Measurements from ENCODE around the gene OR8K3.

The OR8K3 gene

DNA sequence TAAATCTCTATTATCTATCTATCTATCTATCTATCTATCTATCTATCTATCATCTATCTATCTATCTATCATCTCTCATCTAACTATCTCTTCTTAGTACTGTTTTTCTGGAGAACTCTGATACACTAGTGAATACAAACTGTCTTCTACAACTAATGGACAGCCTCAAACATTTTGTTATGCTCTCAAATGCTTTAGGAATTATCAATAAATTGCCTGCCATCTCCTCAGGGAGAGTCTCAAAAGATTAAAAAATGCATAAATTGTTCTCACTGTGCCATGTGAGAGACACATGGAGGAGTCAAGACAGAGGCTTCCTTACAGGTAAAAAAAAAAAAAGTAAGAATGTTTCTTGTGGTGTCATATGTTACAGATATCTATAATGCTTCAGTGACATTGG, at the start of gene OR8K3:
Gene OR8K3, plus strand, starts transcription at position 301 of the 400 bp plus-strand sequence. CDS start 3,163 bp downstream, outside the sequence.
- DNase-seq (ENCODE audit: low read depth in 2 of 2, low spot score in 1 of 2) = no peak

DNA sequence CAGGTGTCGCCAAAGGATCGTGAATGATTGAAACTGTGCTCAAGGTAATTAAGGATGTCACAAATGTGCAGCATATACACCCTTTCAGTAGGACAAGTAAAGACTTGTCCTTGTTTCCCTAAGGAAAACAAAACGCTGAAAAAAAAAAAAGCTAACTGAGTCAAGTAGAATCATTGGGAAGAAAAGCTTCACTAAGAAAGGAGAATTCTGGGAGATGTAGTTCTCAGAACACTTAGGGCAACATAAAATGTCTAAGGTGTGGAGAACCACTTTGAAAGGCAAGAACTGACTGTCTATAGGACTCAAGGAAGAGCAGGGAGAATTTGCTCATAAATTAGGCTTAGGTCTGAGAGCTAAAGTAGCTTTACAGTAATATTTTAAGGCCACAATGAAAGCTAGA, 43.9 kb upstream of the OR8K3 start:
- DNase-seq (ENCODE audit: low read depth in 2 of 2, low spot score in 1 of 2) = no peak

DNA sequence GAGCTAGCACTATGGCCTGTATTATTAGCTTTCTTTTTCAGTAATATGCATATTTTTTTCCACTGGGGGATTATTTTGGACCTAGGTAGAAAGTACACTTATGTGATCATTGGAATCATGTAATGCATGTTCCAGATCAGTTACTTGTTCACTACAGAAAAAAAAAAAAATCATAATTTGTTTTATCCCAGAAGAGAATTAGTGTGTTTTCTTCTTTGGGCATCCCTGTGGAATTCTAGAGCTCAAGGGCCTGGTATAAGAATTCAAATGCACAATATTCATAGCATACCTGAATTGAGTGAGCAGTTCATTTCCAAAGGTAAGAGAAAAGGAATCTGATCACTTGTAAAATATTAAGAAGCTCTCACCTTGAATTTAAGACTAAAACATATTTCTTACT, 41.1 kb upstream of the OR8K3 start, which contains the start of gene OR5T1:
Gene OR5T1, plus strand, starts transcription at position 301 of the 400 bp plus-strand sequence. CDS start 1,485 bp downstream, outside the sequence.
- no peak for DNase-seq (ENCODE audit: low read depth in 2 of 2, low spot score in 1 of 2)

DNA sequence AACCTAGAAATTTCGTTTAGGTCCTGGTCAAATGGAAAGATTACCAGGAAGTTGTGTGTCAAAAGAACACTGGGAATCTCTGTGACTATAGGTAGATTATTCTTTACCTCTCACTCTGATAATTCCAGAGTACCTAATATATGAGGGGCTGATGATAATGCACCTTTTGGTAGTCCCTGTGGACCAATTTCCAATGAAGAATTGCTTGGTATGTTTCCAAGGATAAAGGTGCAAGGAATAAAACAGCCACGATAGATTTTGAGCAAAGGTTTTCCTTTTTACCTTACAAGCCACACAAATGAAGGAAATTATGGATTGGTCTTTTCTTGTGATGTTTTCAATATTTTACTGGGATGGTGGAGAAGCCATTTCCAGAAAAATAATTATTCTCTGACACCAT, 22.8 kb upstream of the OR8K3 start, which contains the start of gene OR8H1:
Gene OR8H1, minus strand, starts transcription at position 101 of the 400 bp plus-strand sequence. CDS start 1,192 bp downstream, outside the sequence.
- DNase-seq (ENCODE audit: low read depth in 2 of 2, low spot score in 1 of 2) = no peak

DNA sequence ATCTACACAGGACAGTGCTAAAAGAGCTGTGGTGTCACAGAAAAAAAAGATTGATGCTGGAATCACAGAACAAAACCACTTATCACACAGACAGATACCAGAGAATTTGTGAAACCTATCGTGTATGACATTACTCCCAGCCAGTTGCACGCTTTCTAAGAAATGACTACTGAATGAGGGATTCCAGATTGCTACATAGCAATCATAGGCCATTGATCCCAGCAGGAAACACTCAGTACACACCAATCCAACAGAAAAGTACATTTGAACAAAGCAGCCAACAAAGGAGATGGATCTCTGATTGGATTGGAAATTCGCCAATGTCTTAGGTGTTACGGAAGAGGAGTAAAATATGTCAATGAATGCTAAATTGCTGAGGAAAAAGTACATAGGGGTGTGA, 18.0 kb upstream of the OR8K3 start:
- DNase-seq (ENCODE audit: low read depth in 2 of 2, low spot score in 1 of 2) = no peak

DNA sequence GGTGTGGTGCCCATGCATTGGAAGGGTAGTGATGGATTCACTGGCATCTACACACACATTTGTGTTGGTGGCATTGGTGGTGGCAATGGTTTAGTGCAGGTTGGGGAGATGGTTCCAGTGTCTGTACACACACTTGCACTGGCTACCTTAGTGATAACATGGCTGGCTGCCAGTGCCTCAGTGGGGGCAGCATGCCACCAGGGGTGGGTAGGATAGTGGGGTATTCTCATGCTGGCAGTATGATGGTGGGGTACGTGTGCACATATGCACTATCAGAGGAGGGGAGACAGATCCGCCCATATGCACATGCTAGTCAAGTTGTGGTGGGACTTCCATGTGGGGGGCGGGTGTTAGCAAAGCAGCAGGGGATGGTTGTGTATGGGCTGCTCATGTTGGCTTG, 7.1 kb upstream of the OR8K3 start:
- no peak for DNase-seq (ENCODE audit: low read depth in 2 of 2, low spot score in 1 of 2)

DNA sequence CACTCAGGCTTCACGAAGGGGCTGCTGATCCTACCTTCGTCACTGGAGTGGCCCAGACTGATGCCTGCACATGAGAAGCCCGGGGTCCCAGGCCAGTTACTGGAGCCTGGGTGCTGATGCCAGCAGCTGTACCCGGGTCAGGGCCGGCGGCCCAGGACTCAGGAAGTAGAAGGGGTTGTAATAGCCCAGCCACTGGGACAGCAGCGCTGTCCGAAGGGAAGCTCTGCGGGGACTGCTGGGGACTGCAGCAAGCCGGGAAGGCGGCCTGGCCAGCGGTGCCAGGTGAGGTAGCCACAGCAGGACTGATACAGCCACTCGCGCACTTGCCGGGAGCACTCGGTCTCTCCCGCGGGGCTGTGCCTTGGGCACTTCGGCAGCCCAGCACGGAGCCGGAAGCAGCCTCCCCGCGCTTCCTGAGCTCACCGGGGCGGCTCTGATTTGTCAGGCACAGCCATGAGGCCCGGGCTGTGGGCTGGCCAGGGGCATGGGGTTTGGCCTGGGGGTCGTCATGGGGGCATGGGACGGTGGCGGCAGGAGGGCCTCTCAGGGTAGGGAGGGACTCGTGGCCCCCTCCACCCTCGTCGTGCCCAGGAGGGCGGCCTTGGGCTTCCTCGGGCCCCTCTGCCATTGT, 17.0 kb downstream of the OR8K3 start:
- no peak for DNase-seq (ENCODE audit: low read depth in 2 of 2, low spot score in 1 of 2)

DNA sequence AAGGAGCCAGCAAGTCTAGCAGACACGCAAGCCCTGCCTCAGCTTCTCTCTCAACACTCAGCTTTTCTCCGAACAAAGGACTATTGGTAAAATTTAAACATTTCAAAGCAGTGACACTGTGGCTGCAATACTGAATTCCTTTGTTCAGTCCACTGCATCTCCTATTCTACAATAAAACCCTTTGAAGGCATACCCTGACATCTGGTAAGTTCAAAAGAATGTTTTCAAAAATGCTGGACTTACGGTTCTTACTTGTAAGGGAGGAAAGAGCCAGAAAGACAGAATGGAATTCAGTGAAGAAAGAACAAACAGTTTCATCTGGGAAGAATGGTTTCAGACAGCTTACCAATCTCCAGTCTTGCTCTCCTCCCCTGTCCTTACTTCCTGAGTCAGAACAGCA, 18.2 kb downstream of the OR8K3 start:
- no peak for DNase-seq (ENCODE audit: low read depth in 2 of 2, low spot score in 1 of 2)

DNA sequence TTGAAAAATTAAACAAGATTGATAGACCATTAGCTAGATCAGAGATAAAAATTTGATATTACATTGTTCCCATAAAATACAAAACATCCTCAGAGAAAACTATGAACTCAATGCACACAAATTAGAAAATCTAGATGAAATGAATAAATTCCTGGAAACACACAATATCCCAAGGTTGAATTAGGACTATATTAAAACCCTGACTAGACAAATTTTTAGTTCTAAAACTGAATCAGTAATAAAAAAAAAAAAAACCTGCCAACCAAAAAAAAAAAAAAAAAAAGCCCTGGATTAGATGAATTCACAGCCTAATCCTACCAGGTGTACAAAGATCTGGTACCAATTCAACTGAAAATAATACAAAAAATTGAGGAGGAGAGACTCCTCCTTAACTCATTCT, 25.3 kb downstream of the OR8K3 start:
- DNase-seq (ENCODE audit: low read depth in 2 of 2, low spot score in 1 of 2) = no peak

DNA sequence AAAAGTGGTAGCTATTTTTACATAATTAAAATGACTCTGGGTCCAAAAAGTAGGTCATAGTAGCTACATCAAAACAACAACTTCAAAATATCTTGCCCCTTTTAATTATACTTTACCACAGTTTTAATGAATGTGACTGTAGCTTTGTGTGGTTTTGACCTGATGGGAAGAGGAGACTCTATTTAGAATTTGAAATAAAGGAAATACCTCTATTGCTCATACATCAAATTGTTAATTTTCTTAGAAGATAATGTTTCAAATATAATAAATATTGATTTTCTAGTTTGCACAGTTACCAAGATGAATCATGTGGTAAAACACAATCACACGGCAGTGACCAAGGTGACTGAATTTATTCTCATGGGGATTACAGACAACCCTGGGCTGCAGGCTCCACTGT, 30.8 kb downstream of the OR8K3 start, which contains the start of gene OR8K1:
Gene OR8K1, plus strand, starts transcription at position 301 of the 400 bp plus-strand sequence. Its CDS starts 0 bp downstream, at position 301.
- no peak for DNase-seq (ENCODE audit: low read depth in 2 of 2, low spot score in 1 of 2)

DNA sequence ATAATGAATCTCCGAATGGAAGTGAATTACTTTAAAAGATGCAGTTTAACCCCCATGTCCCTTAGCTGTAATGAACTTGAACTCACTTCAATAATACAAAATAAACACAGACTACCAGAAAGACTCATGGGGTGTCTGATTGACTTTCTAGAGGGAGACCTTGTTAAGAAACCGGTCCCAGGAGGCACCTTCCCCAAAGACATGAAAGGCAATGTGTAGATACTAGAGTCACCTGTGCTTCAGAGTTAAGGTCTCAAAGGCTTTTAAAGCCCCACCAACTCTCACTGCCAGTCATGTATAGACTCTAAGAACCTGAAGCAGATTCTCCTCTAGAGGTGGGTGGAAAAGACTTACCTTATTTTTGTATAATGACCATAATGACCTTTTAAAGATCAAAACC, 39.0 kb downstream of the OR8K3 start, which contains the start of gene OR8J1:
Gene OR8J1, plus strand, starts transcription at position 301 of the 400 bp plus-strand sequence. CDS start 5,956 bp downstream, outside the sequence.
- DNase-seq (ENCODE audit: low read depth in 2 of 2, low spot score in 1 of 2) = no peak
